SHP77 (cell line): ENCODE results near the gene THBS4.
"Not testable (repeated sequence)": the region's sequence is repeated elsewhere in the genome, so short reads cannot be mapped to it uniquely, and the experiment has no call there.

Experiments used
- DNase-seq, 2 experiments: peaks; one replicate each; lab custom pipeline; 2025; lab: John Stamatoyannopoulos, UW

THBS4 gene

GRCh38 chr5:80076131-80077050 is 41.2 kb downstream of the THBS4 start:
- no peak for DNase-seq

- no peak for DNase-seq
These were observed 42.0 kb downstream of the THBS4 start for GRCh38 chr5:80077051-80077714.

- DNase-seq, result no peak
These were observed 43.8 kb downstream of the THBS4 start for GRCh38 chr5:80078921-80079320.

GRCh38 chr5:80082281-80082680 is 47.1 kb downstream of the THBS4 start:
- DNase-seq, result no peak

GRCh38 chr5:80082731-80083100 is 47.6 kb downstream of the THBS4 start:
- DNase-seq, result peak; percentile 40 to 68

GRCh38 chr5:80083101-80083890 is 48.1 kb downstream of the THBS4 start:
- peak; percentile 58 to 76 for DNase-seq

GRCh38 chr5:80090884-80091166 is 55.7 kb downstream of the THBS4 start:
- no peak for DNase-seq

GRCh38 chr5:80091792-80092192 is 56.6 kb downstream of the THBS4 start:
- DNase-seq, result peak; percentile 12

- no peak for DNase-seq
These were observed 57.4 kb downstream of the THBS4 start for GRCh38 chr5:80092486-80093107.

- no peak for DNase-seq
These were observed 58.6 kb downstream of the THBS4 start for GRCh38 chr5:80093796-80094195.

GRCh38 chr5:80094236-80094738 is 59.1 kb downstream of the THBS4 start:
- DNase-seq, result no peak

GRCh38 chr5:80097451-80097850 is 62.3 kb downstream of the THBS4 start:
- DNase-seq, result no peak

GRCh38 chr5:80101993-80102392 is 66.8 kb downstream of the THBS4 start:
- no peak for DNase-seq

GRCh38 chr5:80103371-80103770 is 68.2 kb downstream of the THBS4 start:
- DNase-seq, result no peak

- DNase-seq, result no peak
These were observed 70.7 kb downstream of the THBS4 start for GRCh38 chr5:80105698-80106439.

- DNase-seq, result no peak
These were observed 71.8 kb downstream of the THBS4 start for GRCh38 chr5:80106916-80107315.

GRCh38 chr5:80109646-80110478 is 74.7 kb downstream of the THBS4 start:
- no peak for DNase-seq

- not testable (repeated sequence) for DNase-seq
These were observed 76.3 kb downstream of the THBS4 start for GRCh38 chr5:80111376-80111990.

- DNase-seq, result no peak
These were observed 79.7 kb downstream of the THBS4 start for GRCh38 chr5:80114860-80115259.

- no peak for DNase-seq
These were observed 80.9 kb downstream of the THBS4 start for GRCh38 chr5:80116000-80116399.
